K562 (cell line): ENCODE measurements around the gene HYAL3. TPM values are rescaled to one million over a fixed set of nuclear protein-coding genes. Genes with fewer than 3 reads are reported as not detected.
A peak's percentile ranks its signal among the peaks of the same experiment; 100 is the strongest.
"Not testable (repeated sequence)": the region's sequence is repeated elsewhere in the genome, so short reads cannot be mapped to it uniquely, and the experiment has no call there.

Experiments
- ATAC-seq: fragments of 200-7000 bp; cut with Tn5 transposase; 3 replicates; pipeline ENCODE4 v1.9.1; 2020; ENCODE audit warnings: moderate library complexity
- BruUV-seq: library from RNA; stranded (reverse); fragments of 400-500 nt; replicated peaks from 2 replicates; lab custom pipeline; 2021; lab: Mats Ljungman, UMichigan
- CTCF ChIA-PET: fragments of 300-600 bp; formaldehyde crosslinking; extraction: SDS; loops from one replicate; lab custom pipeline; 2021; ENCODE audit warnings: low intra/inter-chr PET ratio; lab: Yijun Ruan, JAX
- POLR2A ChIA-PET: fragments of 300-600, 350-650 bp; sonication (Branson Sonifier 250); formaldehyde crosslinking; extraction: SDS; loops from one replicate; lab custom pipeline; 2021; ENCODE audit warnings: antibody characterized with exemption, inconsistent platforms; lab: Yijun Ruan, JAX
- DNase-seq, 4 experiments: peaks; one replicate each; pipeline versions ENCODE4 v3.0.0 to v3.0.0-alpha.2; 2011 to 2018; ENCODE audit warnings: low spot score in 3 of 4, mixed read lengths in 3 of 4; ENCODE audit errors: extremely low read depth in 1 of 4
- FAIRE-seq: peaks from 2 replicates; lab custom pipeline; 2011; peaks lifted over from hg19 to GRCh38; lab: Jason Lieb, UNC
- H2AFZ ChIP-seq: 2 replicates; pipeline ENCODE4 v1.6.0; 2011; ENCODE audit warnings: low read depth, low read length, control low read depth, inconsistent platforms
- H3K27ac ChIP-seq: fragments of 200-600 bp; 3 replicates; pipeline ENCODE4 v1.8.0; 2011; ENCODE audit warnings: low read depth, mild to moderate bottlenecking, control low read depth, inconsistent platforms, low read length, moderate library complexity, mixed read lengths; ENCODE audit errors: extremely low read depth
- H3K27me3 ChIP-seq, 2 experiments: fragments of 300-600 bp in 1 of 2; 2 replicates in 1 of 2; 3 replicates in 1 of 2; pipeline versions ENCODE4 v1.6.0 to v1.8.0; 2011; ENCODE audit warnings: inconsistent platforms in 2 of 2, low read length in 2 of 2, mild to moderate bottlenecking in 1 of 2, mixed read lengths in 1 of 2, moderate library complexity in 1 of 2; ENCODE audit not compliant: control insufficient read depth in 2 of 2, insufficient read depth in 2 of 2
- H3K36me3 ChIP-seq: fragments of 300-600 bp; 3 replicates; pipeline ENCODE4 v1.8.0; 2011; ENCODE audit warnings: mild to moderate bottlenecking, low read length, inconsistent platforms; ENCODE audit not compliant: control insufficient read depth, insufficient read depth
- H3K4me1 ChIP-seq, 2 experiments: fragments of 200-600 bp in 1 of 2; replicated peaks in 1 of 2; 2 replicates in 1 of 2; 3 replicates in 1 of 2; pipeline versions ENCODE4 v1.5.1 to v1.8.0; 2011; ENCODE audit warnings: inconsistent platforms in 2 of 2, low read length in 2 of 2, mild to moderate bottlenecking in 1 of 2, mixed read lengths in 1 of 2, moderate library complexity in 1 of 2; ENCODE audit not compliant: control insufficient read depth in 2 of 2, insufficient read depth in 2 of 2
- H3K4me2 ChIP-seq: 2 replicates; pipeline ENCODE4 v1.6.1; 2011; ENCODE audit warnings: low read length, control low read depth, inconsistent platforms, mixed read lengths; ENCODE audit not compliant: insufficient read depth
- H3K4me3 ChIP-seq: fragments of 200-600 bp; sonication (generic), shearing (Covaris generic); 2 replicates; pipeline ENCODE4 v1.5.1; 2016; ENCODE audit warnings: control low read depth, inconsistent platforms
- H3K79me2 ChIP-seq: fragments of 200-600 bp; 3 replicates; pipeline ENCODE4 v1.8.0; 2011; ENCODE audit warnings: low read length, inconsistent platforms; ENCODE audit not compliant: control insufficient read depth, insufficient read depth
- H3K9ac ChIP-seq, 2 experiments: 2 replicates each; pipeline versions ENCODE4 v1.6.0 to v1.6.1; 2011; ENCODE audit warnings: low read depth in 2 of 2, low read length in 2 of 2, control low read depth in 1 of 2, inconsistent platforms in 1 of 2, mild to moderate bottlenecking in 1 of 2, mixed read lengths in 1 of 2; ENCODE audit not compliant: insufficient read depth in 1 of 2
- H3K9me1 ChIP-seq: one replicate; pipeline ENCODE4 v1.6.0; 2011; ENCODE audit warnings: inconsistent platforms, mild to moderate bottlenecking, low read length, moderate library complexity; ENCODE audit not compliant: control insufficient read depth, insufficient read depth
- H3K9me3 ChIP-seq: replicated peaks from 2 replicates; pipeline ENCODE4 v1.5.1; 2011; ENCODE audit warnings: low read depth, low read length, inconsistent platforms; ENCODE audit not compliant: control insufficient read depth, insufficient read depth
- H4K20me1 ChIP-seq: replicated peaks from 2 replicates; pipeline ENCODE4 v1.6.1; 2011; ENCODE audit warnings: low read length, inconsistent platforms, mixed read lengths; ENCODE audit not compliant: control insufficient read depth, insufficient read depth
- MNT ChIP-seq, 2 experiments: fragments of 450-650 bp; conservative IDR thresholded peaks; 2 replicates each; pipeline ENCODE4 v1.6.1; 2017; ENCODE audit warnings: mild to moderate bottlenecking in 2 of 2, moderate library complexity in 2 of 2
- NFYB ChIP-seq: IDR thresholded peaks from 2 replicates; pipeline ENCODE4 v1.6.1; 2011; ENCODE audit warnings: mild to moderate bottlenecking, moderate library complexity; ENCODE audit not compliant: insufficient read length; ENCODE audit errors: extremely low read depth
- ZBTB5 ChIP-seq: fragments of 450-650 bp; IDR thresholded peaks from 2 replicates; pipeline ENCODE4 v1.6.1; 2017; ENCODE audit warnings: antibody characterized with exemption
- ZNF121 ChIP-seq: sonication (generic); formaldehyde crosslinking; conservative IDR thresholded peaks from 2 replicates; pipeline ENCODE4 v1.8.0; 2022; ENCODE audit warnings: missing genetic modification reagents
- ZNF431 ChIP-seq: sonication (generic); formaldehyde crosslinking; IDR thresholded peaks from 2 replicates; pipeline ENCODE4 v1.8.0; 2022; ENCODE audit warnings: mild to moderate bottlenecking, missing genetic modification reagents
- WGBS: fragments of 100-300 bp; shearing (Covaris generic); methylation state at CpG from one replicate; pipeline ENCODE4 v1.1.6; 2016; ENCODE audit warnings: low coverage, mixed read lengths; ENCODE audit not compliant: insufficient coverage; ENCODE audit errors: missing lambda C conversion rate; 5-methylcytosine and 5-hydroxymethylcytosine counted together
- in situ Hi-C: fragments of 300-500 bp; cut with MboI; formaldehyde crosslinking; loops from 4 replicates; pipeline ENCODE4 v1.15.0; 2018; ENCODE audit warnings: inconsistent platforms, mixed read lengths
- intact Hi-C: fragments of 100-400 bp; cut with micrococcal nuclease; formaldehyde crosslinking; loops from 2 replicates; pipeline ENCODE4 v1.14.2; 2022
- polyA plus RNA-seq, 8 experiments: library from polyadenylated mRNA; depleted of rRNA in 4 of 8; stranded (reverse) in 5 of 8; unstranded in 3 of 8; fragments of >200 nt; fragmentation: Nextera tagmentation in 2 of 8; fragmentation: Illumina TruSeq in 1 of 8; extraction: Ambion mirVana in 2 of 8; extraction: Trizol in 1 of 8; gene quantifications; 2 replicates each; pipeline versions ENCODE4 v1.2.1 to v1.2.3, GENCODE V29; 2011 to 2014; ENCODE audit warnings: inconsistent platforms in 1 of 8, missing spikeins in 1 of 8
- total RNA-seq, 7 experiments: library from RNA; depleted of rRNA in 6 of 7; stranded (reverse); fragments of >200 nt in 6 of 7; fragmentation: Illumina TruSeq in 2 of 7; extraction: Trizol in 2 of 7; gene quantifications; 2 replicates each; pipeline versions ENCODE4 v1.2.1 to v1.2.3, GENCODE V29; 2011 to 2021; ENCODE audit warnings: low replicate concordance in 1 of 7

HYAL3 gene
- total and polyA plus RNA-seq, 9 of the 15 experiments (the other 6 are each of a cell fraction or from before 2014, with no cell fraction given), result 0.38 to 9.1 (median 6.8) TPM

GRCh38 chr3:50262778-50263177 lies 36.4 kb downstream of the HYAL3 start (continued):
- TF ChIP-seq NFYB, result no peak

- H3K27me3 ChIP-seq, H4K20me1 ChIP-seq, FAIRE-seq, H2AFZ ChIP-seq, H3K9ac ChIP-seq, DNase-seq, BruUV-seq, in situ Hi-C loops, H3K36me3 ChIP-seq, ATAC-seq, H3K27ac ChIP-seq, H3K9me3 ChIP-seq, H3K79me2 ChIP-seq, CTCF ChIA-PET, H3K4me2 ChIP-seq, intact Hi-C loops, H3K4me3 ChIP-seq, H3K9me1 ChIP-seq: not testable (repeated sequence)
- TF ChIP-seq ZNF121 (CRISPR knock-in tag), result peak; percentile 78
- peaks cover 6 to 44% of the 10 kb centered on the region in 2 experiments; a peak in 4 of 5 replicates for H3K4me1 ChIP-seq
- WGBS, result 82% methylated on average over 4 of the region's 4 CpGs
- POLR2A ChIA-PET, result interaction anchor here (0.9 to 1.4 kb wide), 3 partner anchors 15 to 58 kb away, joined by 3 to 4 read pairs (median 3); no protein-coding TSS in a partner anchor
Observed at GRCh38 chr3:50262200-50262599, 37.0 kb downstream of the HYAL3 start.

- no peak overlapping the region for H3K4me2 ChIP-seq
- POLR2A ChIA-PET, result interaction anchor here (0.6 to 1.4 kb wide), 7 partner anchors 14 to 538 kb away, joined by 3 to 5 read pairs (median 4); partner anchors contain the start of gene GMPPB
- no peak for TF ChIP-seq MNT (conservative IDR thresholded peaks at IDR 0.05)
- no peak for TF ChIP-seq ZNF431
- no peak for TF ChIP-seq ZBTB5
Observed at GRCh38 chr3:50261505-50261904, 37.7 kb downstream of the HYAL3 start.

More at GRCh38 chr3:50261505-50261904, 37.7 kb downstream of the HYAL3 start:
- H3K4me3 ChIP-seq, result no peak overlapping the region
- no peak overlapping the region for H3K9ac ChIP-seq
- H3K27ac ChIP-seq, result no peak overlapping the region
- FAIRE-seq, result no peak
- H3K36me3 ChIP-seq, result peaks cover 17% of the 10 kb centered on the region; the same call in 2 of the 3 replicates
- CTCF ChIA-PET, result interaction anchor here (1.4 kb wide), 1 partner anchor 11 kb away, joined by 7 read pairs; no protein-coding TSS in a partner anchor
- no peak overlapping the region for H2AFZ ChIP-seq
- intact Hi-C loops, result no loop called here
- in situ Hi-C loops, result no loop called here
- no peaks in the 10 kb centered on the region for H4K20me1 ChIP-seq
- ATAC-seq, result no peak
- no CpG with 5 or more reads among the region's 2 CpGs for WGBS
- peaks cover 3% of the 10 kb centered on the region; the same call in 1 of the 3 replicates for H3K79me2 ChIP-seq
- BruUV-seq, result no TSS peak
- no peaks in the 10 kb centered on the region for H3K9me1 ChIP-seq
- peaks cover 4% of the 10 kb centered on the region; the same call in 1 of the 2 replicates for H3K9me3 ChIP-seq
- H3K27me3 ChIP-seq, result no peaks in the 10 kb centered on the region
- H3K4me1 ChIP-seq, result peaks cover 6 to 39% of the 10 kb centered on the region in 2 experiments; a peak in 4 of 5 replicates
- DNase-seq, result no peak
